Thoracic aorta (tissue), 2 donors: ENCODE measurements around the gene CNPPD1. TPM values are rescaled to one million over a fixed set of nuclear protein-coding genes. Genes with fewer than 3 reads are reported as not detected.

Source experiments
- ATAC-seq: fragments of 150-250 bp; one replicate; pipeline ENCODE4 v1.8.0; 2017; ENCODE audit warnings: low read depth; ENCODE audit not compliant: insufficient number of reproducible peaks, low FRiP score
- DNase-seq: peaks from one replicate; pipeline ENCODE4 v3.0.0-alpha.2; 2020; ENCODE audit warnings: low spot score
- H3K27ac ChIP-seq, 2 donors: fragments of 200-600 bp; sonication (generic); 1 replicate in 1 of 2; 2 replicates in 1 of 2; pipeline ENCODE4 v1.5.1; 2016; ENCODE audit warnings: mild to moderate bottlenecking in 2 of 2, moderate library complexity in 2 of 2
- H3K27me3 ChIP-seq: fragments of 200-600 bp; sonication (generic); replicated peaks from 2 replicates; pipeline ENCODE4 v1.6.0; 2016; ENCODE audit warnings: mild to moderate bottlenecking; ENCODE audit not compliant: insufficient read depth
- H3K36me3 ChIP-seq: fragments of 200-600 bp; sonication (generic); one replicate; pipeline ENCODE4 v1.5.1; 2016
- H3K4me1 ChIP-seq, 2 donors: fragments of 200-600 bp; sonication (generic); 1 replicate in 1 of 2; 2 replicates in 1 of 2; pipeline versions ENCODE4 v1.5.1 to v1.6.0; 2016; ENCODE audit warnings: low read depth in 2 of 2, mild to moderate bottlenecking in 1 of 2; ENCODE audit not compliant: control insufficient read depth in 1 of 2
- H3K4me3 ChIP-seq: fragments of 200-600 bp; sonication (generic); 2 replicates; pipeline ENCODE4 v1.5.1; 2016; ENCODE audit warnings: mild to moderate bottlenecking
- H3K9me3 ChIP-seq: fragments of 200-600 bp; sonication (generic); 2 replicates; pipeline ENCODE4 v1.5.1; 2016
- CTCF ChIP-seq: fragments of 200-600 bp; sonication (generic); IDR thresholded peaks from one replicate; pipeline ENCODE4 v1.5.1; 2019; ENCODE audit warnings: antibody characterized with exemption
- total RNA-seq, 2 donors: library from RNA; depleted of rRNA; stranded (reverse); fragments of >200 nt; gene quantifications; one replicate each; pipeline versions ENCODE4 v1.1.0 to v1.2.3, GENCODE V29; 2016

The CNPPD1 gene
- total RNA-seq, 2 donors from 2014 or later, result 31.9 to 51.0 TPM

DNA sequence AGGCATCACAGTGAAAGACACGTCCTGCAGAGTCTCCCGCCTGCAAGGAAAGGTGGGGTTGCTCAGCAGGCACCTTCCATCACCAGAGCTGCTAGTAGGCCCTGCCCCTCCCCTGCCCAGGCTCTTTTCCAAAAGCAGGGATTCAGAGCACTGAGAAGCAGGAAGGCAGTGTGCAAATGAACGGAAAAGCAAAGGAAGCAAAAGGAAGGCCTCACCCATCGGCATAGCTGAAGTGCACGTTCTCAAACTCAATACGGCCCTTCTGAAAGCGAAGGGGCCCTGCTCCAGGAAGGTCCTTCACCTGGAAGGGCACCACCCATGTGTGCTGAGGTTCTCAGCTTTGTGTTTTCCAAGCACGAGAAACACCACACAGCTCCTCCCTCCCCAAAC is 36.3 kb upstream of the CNPPD1 start:
- Histone ChIP-seq H3K4me1 (peaks cover 11 to 31% of the 10 kb centered on the region in 2 donors), H3K36me3 (peaks cover 25% of the 10 kb centered on the region)
- DNase-seq, result no peak

GRCh38 chr2:219210886-219211362 is 34.2 kb upstream of the CNPPD1 start:
- no peak for DNase-seq
- H3K4me1 ChIP-seq, result peaks cover 13 to 22% of the 10 kb centered on the region in 2 donors
- H3K27ac ChIP-seq, result no peak overlapping the region
- ATAC-seq, result no peak
- no peak for TF ChIP-seq CTCF
- H3K4me3 ChIP-seq, result no peak overlapping the region
- H3K36me3 ChIP-seq, result peaks cover 25% of the 10 kb centered on the region
- no peaks in the 10 kb centered on the region for H3K9me3 ChIP-seq
- no peaks in the 10 kb centered on the region for H3K27me3 ChIP-seq

More for the DNA sequence above, 36.3 kb upstream of the CNPPD1 start:
- Histone ChIP-seq H3K27ac (no peak overlapping the region), H3K9me3 (no peaks in the 10 kb centered on the region), H3K4me3 (no peak overlapping the region), H3K27me3 (no peaks in the 10 kb centered on the region)
- no peak for ATAC-seq
- TF ChIP-seq CTCF, result no peak

GRCh38 chr2:219210196-219210885 is 33.6 kb upstream of the CNPPD1 start:
- DNase-seq, result no peak
- H3K9me3 ChIP-seq, result no peaks in the 10 kb centered on the region
- no peak for ATAC-seq
- H3K27ac ChIP-seq, result no peak overlapping the region
- H3K36me3 ChIP-seq, result peaks cover 25% of the 10 kb centered on the region
- no peaks in the 10 kb centered on the region for H3K27me3 ChIP-seq
- H3K4me1 ChIP-seq, result peaks cover 15 to 25% of the 10 kb centered on the region in 2 donors
- H3K4me3 ChIP-seq, result no peak overlapping the region
- no peak for TF ChIP-seq CTCF

- no peak for DNase-seq
- H3K27ac ChIP-seq, result no peak overlapping the region
- H3K4me3 ChIP-seq, result no peak overlapping the region
- ATAC-seq, result no peak
- H3K4me1 ChIP-seq, result peaks cover 15 to 25% of the 10 kb centered on the region in 2 donors
- H3K36me3 ChIP-seq, result peaks cover 21% of the 10 kb centered on the region
- H3K27me3 ChIP-seq, result no peaks in the 10 kb centered on the region
- TF ChIP-seq CTCF, result no peak
- H3K9me3 ChIP-seq, result no peaks in the 10 kb centered on the region
Measured at GRCh38 chr2:219209236-219210195, 32.8 kb upstream of the CNPPD1 start.
